GM12878 (cell line): ENCODE results near the gene GPC3. TPM values are rescaled to one million over a fixed set of nuclear protein-coding genes. Genes with fewer than 3 reads are reported as not detected.

ENCODE experiments used
- ATAC-seq: fragments of 200-7000 bp; cut with Tn5 transposase; 3 replicates; pipeline ENCODE4 v1.9.1; 2020; ENCODE audit warnings: mild to moderate bottlenecking, moderate library complexity
- BruUV-seq: library from RNA; stranded (reverse); fragments of 400-500 nt; replicated peaks from 2 replicates; lab custom pipeline; 2021; lab: Mats Ljungman, UMichigan
- CTCF ChIA-PET: fragments of 300-600 bp; sonication (Branson Sonifier 250); formaldehyde crosslinking; extraction: SDS; loops from one replicate; lab custom pipeline; 2021; ENCODE audit warnings: inconsistent platforms; lab: Yijun Ruan, JAX
- POLR2A ChIA-PET: fragments of 350-600 bp; formaldehyde crosslinking; extraction: SDS; loops from one replicate; lab custom pipeline; 2021; ENCODE audit warnings: inconsistent platforms; lab: Charles Lee
- RAD21 ChIA-PET: fragments of 300-600 bp; sonication (Branson Sonifier 250); formaldehyde crosslinking; loops from one replicate; lab custom pipeline; 2023; ENCODE audit warnings: antibody characterized with exemption; ENCODE audit not compliant: unreplicated experiment; lab: Charles Lee
- SMC1A ChIA-PET: fragments of 300-600 bp; sonication (Branson Sonifier 250); formaldehyde crosslinking; loops from one replicate; lab custom pipeline; 2023; ENCODE audit not compliant: unreplicated experiment, uncharacterized antibody; lab: Charles Lee
- DNase-seq: peaks from one replicate; pipeline ENCODE4 v3.0.0-alpha.2; 2011; ENCODE audit warnings: low read depth, low spot score
- FAIRE-seq: peaks from 3 replicates; lab custom pipeline; 2011; peaks lifted over from hg19 to GRCh38; lab: Jason Lieb, UNC
- H2AFZ ChIP-seq: 2 replicates; pipeline ENCODE4 v1.6.0; 2011; ENCODE audit warnings: low read depth, low read length, control low read depth; ENCODE audit not compliant: control insufficient read depth
- H3K27ac ChIP-seq: 2 replicates; pipeline ENCODE4 v1.5.1; 2011; ENCODE audit warnings: control low read depth; ENCODE audit not compliant: control insufficient read depth, insufficient read depth
- H3K27me3 ChIP-seq, 2 experiments: replicated peaks in 1 of 2; 2 replicates each; pipeline versions ENCODE4 v1.6.0 to v1.6.1; 2011; ENCODE audit warnings: low read length in 1 of 2; ENCODE audit not compliant: control insufficient read depth in 2 of 2, insufficient read depth in 2 of 2
- H3K36me3 ChIP-seq, 2 experiments: 2 replicates each; pipeline ENCODE4 v1.5.1; 2011; ENCODE audit warnings: low read length in 1 of 2; ENCODE audit not compliant: control insufficient read depth in 2 of 2, insufficient read depth in 2 of 2
- H3K4me1 ChIP-seq: 2 replicates; pipeline ENCODE4 v1.6.1; 2011; ENCODE audit warnings: mild to moderate bottlenecking, low read length, moderate library complexity, mixed read lengths; ENCODE audit not compliant: control insufficient read depth, insufficient read depth
- H3K4me2 ChIP-seq: 2 replicates; pipeline ENCODE4 v1.6.0; 2011; ENCODE audit warnings: control low read depth; ENCODE audit not compliant: control insufficient read depth, insufficient read depth
- H3K4me3 ChIP-seq: fragments of 200-600 bp; sonication (generic); 2 replicates; pipeline ENCODE4 v1.5.1; 2016
- H3K79me2 ChIP-seq: 2 replicates; pipeline ENCODE4 v1.6.0; 2011; ENCODE audit warnings: low read length; ENCODE audit not compliant: control insufficient read depth, insufficient read depth
- H3K9ac ChIP-seq: 2 replicates; pipeline ENCODE4 v1.8.0; 2011; ENCODE audit warnings: low read length, control low read depth, mixed read lengths; ENCODE audit not compliant: control insufficient read depth, insufficient read depth
- H3K9me3 ChIP-seq: replicated peaks from 3 replicates; pipeline ENCODE4 v1.5.1; 2011; ENCODE audit warnings: mild to moderate bottlenecking, low read length; ENCODE audit not compliant: control insufficient read depth, insufficient read depth
- H4K20me1 ChIP-seq: 2 replicates; pipeline ENCODE4 v1.6.0; 2011; ENCODE audit not compliant: control insufficient read depth, insufficient read depth
- NRF1 ChIP-seq: conservative IDR thresholded peaks from 2 replicates; pipeline ENCODE4 v1.6.1; 2011; ENCODE audit warnings: mild to moderate bottlenecking, low read depth, low read length, improper control_type of control experiment
- POLR2AphosphoS2 ChIP-seq: IDR thresholded peaks from 2 replicates; pipeline ENCODE4 v1.6.1; 2011; ENCODE audit warnings: low read depth, mild to moderate bottlenecking, low read length, improper control_type of control experiment, moderate library complexity
- RELA ChIP-seq: fragments of 450-650 bp; IDR thresholded peaks from 2 replicates; pipeline ENCODE4 v1.8.0; 2014; ENCODE audit warnings: borderline replicate concordance; ENCODE audit not compliant: partially characterized antibody
- SUZ12 ChIP-seq: fragments of 200-600 bp; sonication (generic); IDR thresholded peaks from one replicate; pipeline ENCODE4 v1.6.1; 2018; ENCODE audit warnings: antibody characterized with exemption, mild to moderate bottlenecking; ENCODE audit not compliant: unreplicated experiment
- ZNF384 ChIP-seq: IDR thresholded peaks from 2 replicates; pipeline ENCODE4 v1.6.1; 2012; ENCODE audit warnings: low read depth, mild to moderate bottlenecking, low read length, improper control_type of control experiment, borderline replicate concordance
- WGBS: methylation state at CpG from one replicate; pipeline ENCODE4 v1.1.6; 2016; ENCODE audit warnings: low lambda C conversion rate; ENCODE audit not compliant: insufficient replicate concordance, insufficient coverage; ENCODE audit errors: missing lambda C conversion rate; 5-methylcytosine and 5-hydroxymethylcytosine counted together
- in situ Hi-C: fragments of 300-500 bp; cut with MboI; formaldehyde crosslinking; loops from 9 replicates; pipeline ENCODE4 v1.14.3; 2018; ENCODE audit warnings: mixed read lengths
- intact Hi-C: fragments of 100-400 bp; cut with micrococcal nuclease; formaldehyde crosslinking; loops from one replicate; pipeline ENCODE4 v1.14.2; 2022; ENCODE audit not compliant: unreplicated experiment
- polyA plus RNA-seq, 11 experiments: library from polyadenylated mRNA; depleted of rRNA in 4 of 11; unstranded in 6 of 11; stranded (reverse) in 5 of 11; fragments of >200 nt; fragmentation: Nextera tagmentation in 4 of 11; fragmentation: Illumina TruSeq in 1 of 11; extraction: Ambion mirVana in 4 of 11; extraction: Trizol in 1 of 11; gene quantifications; 1 replicate in 1 of 11; 2 replicates in 10 of 11; pipeline versions ENCODE4 v1.2.1 to v1.2.3, GENCODE V29; 2011 to 2016; ENCODE audit warnings: inconsistent platforms in 2 of 11, missing spikeins in 2 of 11, low read depth in 1 of 11
- total RNA-seq, 4 experiments: library from RNA; depleted of rRNA in 3 of 4; stranded (reverse); fragments of >200 nt in 3 of 4; fragmentation: Illumina TruSeq in 1 of 4; extraction: Trizol in 1 of 4; gene quantifications; 2 replicates each; pipeline versions ENCODE4 v1.2.1 to v1.2.3, GENCODE V29; 2013 to 2021

Gene GPC3
- total and polyA plus RNA-seq, 10 of the 15 experiments (the other 5 are each of a cell fraction or from before 2014, with no cell fraction given): 0.09 to 0.82 TPM; not detected in 8

- in situ Hi-C loops (no loop called here), intact Hi-C loops (no loop called here)
- Histone ChIP-seq H3K36me3 (no peaks in the 10 kb centered on the region), H3K27ac (no peak overlapping the region), H3K4me3 (no peak overlapping the region), H3K9me3 (no peaks in the 10 kb centered on the region), H2AFZ (no peak overlapping the region), H3K27me3 (no peaks in the 10 kb centered on the region), H4K20me1 (no peaks in the 10 kb centered on the region), H3K79me2 (no peaks in the 10 kb centered on the region), H3K4me1 (no peaks in the 10 kb centered on the region), H3K9ac (no peak overlapping the region), H3K4me2 (no peak overlapping the region)
- POLR2A ChIA-PET: no interaction called here
- no peak for DNase-seq
- TF ChIP-seq ZNF384: no peak
- TF ChIP-seq POLR2AphosphoS2: no peak
- no TSS peak for BruUV-seq
- RAD21 ChIA-PET: no interaction called here
- no peak for FAIRE-seq
- no peak for ATAC-seq
- CTCF ChIA-PET: no interaction called here
- SMC1A ChIA-PET: no interaction called here
- WGBS: 13% methylated on average over 6 of the region's 6 CpGs
Measured at GRCh38 chrX:133645256-133645655, 340.1 kb downstream of the GPC3 start.

GRCh38 chrX:133640161-133641015 is 345.0 kb downstream of the GPC3 start:
- TF ChIP-seq NRF1: no peak
- TF ChIP-seq SUZ12: no peak
- no peak for TF ChIP-seq RELA
- TF ChIP-seq, all 136 proteins: peak for 0
- SMC1A ChIA-PET: no interaction called here
- Histone ChIP-seq H3K4me3 (no peak overlapping the region), H3K9ac (no peak overlapping the region), H3K4me1 (no peaks in the 10 kb centered on the region), H3K79me2 (no peaks in the 10 kb centered on the region), H4K20me1 (no peaks in the 10 kb centered on the region), H3K4me2 (no peak overlapping the region), H3K27me3 (no peaks in the 10 kb centered on the region), H3K9me3 (no peaks in the 10 kb centered on the region), H2AFZ (no peak overlapping the region), H3K27ac (no peak overlapping the region), H3K36me3 (no peaks in the 10 kb centered on the region)
- intact Hi-C loops: no loop called here
- ATAC-seq (no peak), FAIRE-seq (no peak), DNase-seq (no peak)
- in situ Hi-C loops: no loop called here
- POLR2A ChIA-PET: no interaction called here
- WGBS: 51% methylated on average over 7 of the region's 7 CpGs
- no TSS peak for BruUV-seq
- RAD21 ChIA-PET: no interaction called here
- CTCF ChIA-PET: interaction anchor here (0.6 to 1.8 kb wide), 3 partner anchors 26 to 163 kb away, joined by 3 to 5 read pairs (median 5); no protein-coding TSS in a partner anchor
